ENCODE data around the gene PLCXD1.
A peak's percentile ranks its signal among the peaks of the same experiment; 100 is the strongest.
"Not testable (repeated sequence)": the region's sequence is repeated elsewhere in the genome, so short reads cannot be mapped to it uniquely, and the experiment has no call there.

The PLCXD1 gene, protein sequence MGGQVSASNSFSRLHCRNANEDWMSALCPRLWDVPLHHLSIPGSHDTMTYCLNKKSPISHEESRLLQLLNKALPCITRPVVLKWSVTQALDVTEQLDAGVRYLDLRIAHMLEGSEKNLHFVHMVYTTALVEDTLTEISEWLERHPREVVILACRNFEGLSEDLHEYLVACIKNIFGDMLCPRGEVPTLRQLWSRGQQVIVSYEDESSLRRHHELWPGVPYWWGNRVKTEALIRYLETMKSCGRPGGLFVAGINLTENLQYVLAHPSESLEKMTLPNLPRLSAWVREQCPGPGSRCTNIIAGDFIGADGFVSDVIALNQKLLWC

GRCh38 chrX:281166-281999 is at the start of gene PLCXD1:
Gene PLCXD1 (plus strand): TSS chrX:281381. CDS start chrX:284188, 2,807 bp downstream.
- peak within 1 kb of the TSS; percentile 54 for H3K9ac ChIP-seq (ENCODE audit: low read length)
- H3K36me3 ChIP-seq (ENCODE audit: control insufficient read depth, insufficient read depth, low read length, severe bottlenecking): peaks cover 22% of the 10 kb centered on the region
- no peaks in the 10 kb centered on the region for H3K27me3 ChIP-seq (replicated peaks; ENCODE audit: control insufficient read depth, insufficient read depth, low read length)
- no peak within 1 kb of the TSS for H3K4me3 ChIP-seq (ENCODE audit: low read length)
- peaks cover 8% of the 10 kb centered on the region for H3K4me1 ChIP-seq (ENCODE audit: control insufficient read depth, insufficient read depth, low read length)
- H3K9me3 ChIP-seq (ENCODE audit: control insufficient read depth, low read length): no peaks in the 10 kb centered on the region
- DNase-seq (ENCODE audit: low read depth): no peak

DNA sequence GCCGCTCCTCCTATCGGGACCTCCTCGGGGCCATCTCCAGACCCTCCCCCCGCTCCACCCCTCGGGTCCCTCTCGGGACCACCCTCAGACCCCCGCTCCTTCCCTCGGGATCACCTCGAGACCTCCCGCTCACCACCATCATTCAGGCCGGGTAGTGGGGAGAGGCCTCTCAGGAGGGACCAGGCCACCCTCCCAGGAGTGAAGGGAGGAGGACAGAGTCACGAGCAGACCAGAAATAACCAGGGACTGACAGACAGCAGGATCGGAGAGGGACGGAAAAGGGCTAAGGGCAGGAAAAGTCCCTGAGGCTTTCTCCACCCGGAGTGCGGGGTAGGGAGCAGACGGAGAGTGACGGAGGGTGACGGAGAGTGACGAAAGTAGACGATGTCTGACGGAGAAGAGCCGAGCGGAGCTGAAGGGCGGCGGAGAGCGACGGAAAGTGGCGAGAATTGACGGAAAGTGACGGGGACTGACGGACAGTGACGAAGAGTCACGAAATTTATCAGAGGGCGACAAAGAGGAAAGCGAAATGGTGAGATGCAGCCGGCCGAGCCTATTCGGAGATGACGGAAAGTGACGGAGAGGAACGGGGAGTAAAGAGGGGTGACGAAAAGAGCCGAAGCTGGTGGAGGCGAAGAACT is 49.4 kb upstream of the PLCXD1 start:
- H3K9ac ChIP-seq (ENCODE audit: low read length); H3K36me3 ChIP-seq (ENCODE audit: control insufficient read depth, insufficient read depth, low read length, severe bottlenecking); H3K9me3 ChIP-seq (ENCODE audit: control insufficient read depth, low read length); H3K4me1 ChIP-seq (ENCODE audit: control insufficient read depth, insufficient read depth, low read length); DNase-seq (ENCODE audit: low read depth); H3K27me3 ChIP-seq (replicated peaks; ENCODE audit: control insufficient read depth, insufficient read depth, low read length); H3K4me3 ChIP-seq (ENCODE audit: low read length): not testable (repeated sequence)

DNA sequence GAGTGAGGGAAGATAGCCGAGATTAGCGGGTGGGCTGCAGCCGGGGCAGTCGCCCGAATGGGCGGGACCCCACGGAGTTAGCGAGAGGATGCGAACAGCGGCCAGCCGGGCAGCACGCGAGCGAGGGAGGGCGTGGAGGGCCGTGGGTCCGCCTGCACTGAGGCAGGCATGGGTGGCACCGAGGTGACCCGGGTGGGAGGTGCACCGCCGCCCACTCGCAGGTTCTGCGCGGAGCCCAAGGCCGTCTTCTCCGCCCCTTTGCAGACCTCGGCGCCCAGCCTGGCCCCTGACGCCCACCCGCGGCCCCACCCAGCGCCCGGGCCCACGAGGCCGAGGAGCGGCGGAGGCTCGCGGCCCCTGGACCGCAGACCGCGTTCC is 48.9 kb upstream of the PLCXD1 start:
- H3K27me3 ChIP-seq (replicated peaks; ENCODE audit: control insufficient read depth, insufficient read depth, low read length); H3K36me3 ChIP-seq (ENCODE audit: control insufficient read depth, insufficient read depth, low read length, severe bottlenecking); H3K4me1 ChIP-seq (ENCODE audit: control insufficient read depth, insufficient read depth, low read length); H3K9me3 ChIP-seq (ENCODE audit: control insufficient read depth, low read length); DNase-seq (ENCODE audit: low read depth); H3K4me3 ChIP-seq (ENCODE audit: low read length); H3K9ac ChIP-seq (ENCODE audit: low read length): not testable (repeated sequence)

- not testable (repeated sequence) for H3K36me3 ChIP-seq (ENCODE audit: control insufficient read depth, insufficient read depth, low read length, severe bottlenecking); H3K4me1 ChIP-seq (ENCODE audit: control insufficient read depth, insufficient read depth, low read length); H3K9me3 ChIP-seq (ENCODE audit: control insufficient read depth, low read length); DNase-seq (ENCODE audit: low read depth); H3K27me3 ChIP-seq (replicated peaks; ENCODE audit: control insufficient read depth, insufficient read depth, low read length); H3K4me3 ChIP-seq (ENCODE audit: low read length); H3K9ac ChIP-seq (ENCODE audit: low read length)
These were observed 45.0 kb upstream of the PLCXD1 start for GRCh38 chrX:236201-236600.

DNA sequence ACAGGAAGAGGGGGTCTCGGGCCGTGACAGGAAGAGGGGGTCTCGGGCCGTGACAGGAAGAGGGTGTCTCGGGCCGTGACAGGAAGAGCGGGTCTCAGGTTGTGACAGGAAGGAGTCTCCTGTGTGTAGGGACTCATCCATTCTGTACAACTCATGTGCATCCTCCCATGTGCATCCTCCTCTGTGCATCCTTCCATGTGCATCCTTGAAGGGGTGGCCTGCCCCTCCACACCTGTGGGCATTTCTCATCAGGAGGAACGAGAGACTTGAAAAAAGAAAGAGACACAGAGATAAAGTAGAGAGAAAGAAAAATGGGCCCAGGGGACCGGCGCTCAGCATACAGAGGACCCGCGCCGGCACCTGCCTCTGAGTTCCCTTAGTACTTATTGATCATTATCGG is 30.2 kb upstream of the PLCXD1 start:
- Histone ChIP-seq H3K4me3 (ENCODE audit: low read length) (no peak overlapping the region), H3K9ac (ENCODE audit: low read length) (no peak overlapping the region), H3K27me3 (replicated peaks; ENCODE audit: control insufficient read depth, insufficient read depth, low read length) (no peaks in the 10 kb centered on the region), H3K9me3 (ENCODE audit: control insufficient read depth, low read length) (no peaks in the 10 kb centered on the region), H3K4me1 (ENCODE audit: control insufficient read depth, insufficient read depth, low read length) (no peaks in the 10 kb centered on the region), H3K36me3 (ENCODE audit: control insufficient read depth, insufficient read depth, low read length, severe bottlenecking) (no peaks in the 10 kb centered on the region)
- DNase-seq (ENCODE audit: low read depth): no peak

DNA sequence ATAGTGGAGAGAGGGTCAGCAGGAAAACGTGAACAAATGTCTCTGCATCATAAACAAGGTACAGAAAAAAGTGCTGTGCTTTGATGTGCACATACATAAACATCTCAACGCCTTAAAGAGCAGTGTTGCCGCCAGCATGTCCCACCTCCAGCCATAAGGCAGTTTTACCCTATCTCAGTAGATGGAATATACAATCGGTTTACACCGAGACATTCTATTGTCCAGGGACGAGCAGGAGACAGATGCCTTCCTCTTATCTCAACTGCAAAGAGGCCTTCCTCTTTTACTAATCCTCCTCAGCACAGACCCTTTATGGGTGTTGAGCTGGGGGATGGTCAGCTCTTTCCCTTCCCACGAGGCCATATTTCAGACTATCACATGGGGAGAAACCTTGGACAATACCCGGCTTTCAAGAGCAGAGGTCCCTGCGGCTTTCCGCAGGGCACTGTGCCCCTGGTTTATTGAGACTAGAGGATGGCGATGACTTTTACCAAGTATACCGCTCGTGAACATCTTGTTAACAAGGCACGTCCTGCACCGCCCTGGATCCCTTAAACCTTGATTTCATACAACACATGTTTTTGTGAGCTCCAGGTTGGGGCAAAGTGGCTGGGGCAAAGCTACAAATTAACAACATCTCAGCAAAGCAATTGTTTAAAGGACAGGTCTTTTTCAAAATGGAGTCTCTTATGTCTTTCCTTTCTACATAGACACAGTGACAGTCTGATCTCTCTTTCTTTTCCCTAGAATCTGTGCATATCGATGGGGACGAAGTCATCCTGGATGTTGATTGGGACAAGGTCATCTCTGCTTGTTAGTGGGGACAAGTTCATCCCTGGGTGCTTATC is 29.6 kb upstream of the PLCXD1 start:
- H3K4me1 ChIP-seq (ENCODE audit: control insufficient read depth, insufficient read depth, low read length); H3K9ac ChIP-seq (ENCODE audit: low read length); DNase-seq (ENCODE audit: low read depth); H3K36me3 ChIP-seq (ENCODE audit: control insufficient read depth, insufficient read depth, low read length, severe bottlenecking); H3K4me3 ChIP-seq (ENCODE audit: low read length); H3K27me3 ChIP-seq (replicated peaks; ENCODE audit: control insufficient read depth, insufficient read depth, low read length); H3K9me3 ChIP-seq (ENCODE audit: control insufficient read depth, low read length): not testable (repeated sequence)

DNA sequence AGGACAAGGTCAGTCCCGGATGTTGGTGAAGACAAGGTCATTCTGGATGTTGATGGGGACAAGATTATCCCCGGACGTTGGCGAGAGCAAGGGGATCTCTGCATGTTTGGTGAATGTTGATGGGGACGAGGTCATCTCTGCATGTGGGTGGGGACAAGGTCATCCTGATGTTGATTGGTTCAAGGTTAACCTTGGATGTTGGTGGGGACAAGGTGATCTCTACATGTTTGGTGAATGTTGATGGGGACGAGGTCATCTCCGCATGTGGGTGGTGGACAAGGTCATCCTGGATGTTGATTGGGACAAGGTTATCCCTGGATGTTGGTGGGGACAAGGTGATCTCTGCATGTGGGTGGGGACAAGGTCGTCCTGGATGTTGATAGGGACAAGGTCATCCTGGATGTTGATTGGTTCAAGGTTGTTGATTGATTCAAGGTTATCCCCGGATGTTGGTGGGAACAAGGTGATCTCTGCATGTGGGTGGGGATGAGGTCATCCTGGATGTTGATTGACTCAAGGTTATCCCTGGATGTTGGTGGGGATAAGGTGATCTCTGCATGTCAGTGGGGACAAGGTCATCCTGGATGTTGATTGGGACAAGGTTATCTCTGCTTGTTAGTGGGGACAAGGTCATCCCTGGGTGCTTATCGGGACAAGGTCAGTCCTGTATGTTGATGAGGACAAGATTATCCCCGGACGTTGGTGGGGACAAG is 28.8 kb upstream of the PLCXD1 start:
- Histone ChIP-seq H3K36me3 (ENCODE audit: control insufficient read depth, insufficient read depth, low read length, severe bottlenecking) (no peaks in the 10 kb centered on the region), H3K9me3 (ENCODE audit: control insufficient read depth, low read length) (no peaks in the 10 kb centered on the region), H3K9ac (ENCODE audit: low read length) (no peak overlapping the region), H3K4me1 (ENCODE audit: control insufficient read depth, insufficient read depth, low read length) (no peaks in the 10 kb centered on the region), H3K4me3 (ENCODE audit: low read length) (no peak overlapping the region), H3K27me3 (replicated peaks; ENCODE audit: control insufficient read depth, insufficient read depth, low read length) (no peaks in the 10 kb centered on the region)
- no peak for DNase-seq (ENCODE audit: low read depth)

GRCh38 chrX:252957-253291 is 28.3 kb upstream of the PLCXD1 start:
- Histone ChIP-seq H3K4me1 (ENCODE audit: control insufficient read depth, insufficient read depth, low read length) (no peaks in the 10 kb centered on the region), H3K27me3 (replicated peaks; ENCODE audit: control insufficient read depth, insufficient read depth, low read length) (no peaks in the 10 kb centered on the region), H3K9ac (ENCODE audit: low read length) (no peak overlapping the region), H3K9me3 (ENCODE audit: control insufficient read depth, low read length) (no peaks in the 10 kb centered on the region), H3K4me3 (ENCODE audit: low read length) (no peak overlapping the region), H3K36me3 (ENCODE audit: control insufficient read depth, insufficient read depth, low read length, severe bottlenecking) (no peaks in the 10 kb centered on the region)
- no peak for DNase-seq (ENCODE audit: low read depth)

DNA sequence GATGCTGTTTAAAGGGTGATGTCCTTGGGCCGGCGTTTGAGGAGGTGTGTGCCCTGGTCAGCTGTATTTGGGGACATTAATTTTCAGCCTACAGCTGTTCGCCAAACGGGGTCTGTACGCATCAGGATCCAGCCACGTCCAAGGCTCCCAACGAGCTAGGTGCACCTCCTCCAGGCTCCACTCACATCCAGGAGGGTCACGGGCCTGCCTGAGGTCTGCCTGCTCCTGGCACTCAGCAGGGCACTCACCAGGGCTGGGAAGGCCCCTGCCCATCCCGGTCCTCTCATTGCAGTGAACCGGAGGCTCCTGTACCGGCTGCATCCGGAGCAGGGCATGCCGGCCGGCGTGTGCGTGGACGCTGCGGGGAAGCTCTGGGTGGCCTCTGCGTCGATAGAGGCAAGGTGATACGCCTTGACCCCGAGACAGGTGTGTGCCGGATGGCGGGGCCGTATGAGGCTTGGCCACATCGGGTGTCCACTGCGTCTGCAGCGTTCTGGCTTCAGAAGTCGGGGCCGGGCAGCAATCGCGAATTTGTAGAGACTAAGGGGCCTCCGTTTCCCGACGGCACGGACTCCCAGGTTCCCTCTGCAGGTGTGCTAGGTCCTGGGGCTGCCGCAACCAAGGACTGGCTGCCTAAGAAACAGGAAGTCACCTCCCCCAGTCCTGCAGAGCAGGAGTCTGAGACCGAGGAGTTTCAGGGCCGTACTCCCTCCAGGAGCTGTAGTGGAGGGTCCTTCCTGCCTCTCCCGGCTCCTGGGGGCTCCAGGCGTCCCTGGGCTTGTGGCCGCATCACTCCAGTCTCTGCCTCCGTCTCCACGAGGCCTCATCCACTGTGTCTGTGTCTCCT is 27.5 kb upstream of the PLCXD1 start:
- no peaks in the 10 kb centered on the region for H3K4me1 ChIP-seq (ENCODE audit: control insufficient read depth, insufficient read depth, low read length)
- no peak overlapping the region for H3K9ac ChIP-seq (ENCODE audit: low read length)
- H3K36me3 ChIP-seq (ENCODE audit: control insufficient read depth, insufficient read depth, low read length, severe bottlenecking): no peaks in the 10 kb centered on the region
- H3K4me3 ChIP-seq (ENCODE audit: low read length): no peak overlapping the region
- no peak for DNase-seq (ENCODE audit: low read depth)
- no peaks in the 10 kb centered on the region for H3K27me3 ChIP-seq (replicated peaks; ENCODE audit: control insufficient read depth, insufficient read depth, low read length)
- no peaks in the 10 kb centered on the region for H3K9me3 ChIP-seq (ENCODE audit: control insufficient read depth, low read length)

DNA sequence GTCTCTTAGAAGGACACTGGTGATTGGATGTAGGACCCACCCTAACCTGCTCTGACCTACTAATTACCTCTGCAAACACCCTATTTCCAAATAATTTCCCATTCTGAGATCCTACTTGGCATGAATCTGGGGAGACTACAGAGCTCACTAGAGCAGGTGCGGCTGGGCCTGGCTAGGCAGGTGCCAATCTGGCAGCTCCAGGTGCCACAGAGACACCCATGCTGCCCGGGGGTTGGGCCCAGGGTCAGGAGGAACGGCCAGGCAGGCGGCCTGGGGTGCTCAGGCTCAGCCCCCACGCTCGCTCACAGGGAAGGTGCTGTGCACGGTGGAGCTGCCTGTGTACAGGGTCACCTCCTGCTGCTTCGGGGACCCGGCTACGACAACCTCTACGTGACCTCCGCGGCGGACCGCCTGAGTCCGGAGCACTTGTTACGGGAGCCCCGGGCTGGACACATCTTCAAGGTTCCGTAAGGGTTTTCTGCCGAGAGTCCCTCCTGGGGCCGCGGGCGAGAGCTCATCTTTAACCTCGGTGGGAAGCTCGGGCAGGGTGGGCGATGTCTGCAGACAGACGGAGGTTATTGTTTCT is 26.5 kb upstream of the PLCXD1 start:
- no peaks in the 10 kb centered on the region for H3K27me3 ChIP-seq (replicated peaks; ENCODE audit: control insufficient read depth, insufficient read depth, low read length)
- DNase-seq (ENCODE audit: low read depth): no peak
- no peaks in the 10 kb centered on the region for H3K36me3 ChIP-seq (ENCODE audit: control insufficient read depth, insufficient read depth, low read length, severe bottlenecking)
- H3K4me3 ChIP-seq (ENCODE audit: low read length): no peak overlapping the region
- H3K9me3 ChIP-seq (ENCODE audit: control insufficient read depth, low read length): no peaks in the 10 kb centered on the region
- H3K4me1 ChIP-seq (ENCODE audit: control insufficient read depth, insufficient read depth, low read length): no peaks in the 10 kb centered on the region
- H3K9ac ChIP-seq (ENCODE audit: low read length): no peak overlapping the region
